ENCODE results near the gene MED25. TPM values are rescaled to one million over a fixed set of nuclear protein-coding genes. Genes with fewer than 3 reads are reported as not detected.
"Not testable (repeated sequence)": the region's sequence is repeated elsewhere in the genome, so short reads cannot be mapped to it uniquely, and the experiment has no call there.

MED25 gene
- total and polyA plus RNA-seq, 4 experiments from 2014 or later = 10.7 to 48.8 (median 32.4) TPM

- Mint-ChIP-seq H3K4me3 (peak overlapping the region in 7 of 8 donors; percentile 25 to 97 (median 96)), H3K9me3 (peaks cover 0 to 5% (median 0%) of the 10 kb centered on the region in 8 donors), H3K4me1 (peaks cover 19 to 56% (median 39%) of the 10 kb centered on the region in 4 donors), H3K27ac (peak overlapping the region; percentile 83 to 100 (median 100)), H3K36me3 (peaks cover 0 to 16% of the 10 kb centered on the region in 2 donors), H3K27me3 (no peaks in the 10 kb centered on the region)
- H3K36me3 ChIP-seq (ENCODE audit: insufficient read depth, low read length) = no peaks in the 10 kb centered on the region
- ChIA-PET CTCF (ENCODE audit: partially characterized antibody) (interaction anchor here (1.2 kb wide), 1 partner anchor 54 kb away, joined by 3 read pairs; the partner anchor contains the start of gene PNKP), POLR2A (ENCODE audit: partially characterized antibody) (interaction anchor here (0.5 to 3.6 kb wide), 14 partner anchors 9 to 942 kb away, joined by 3 to 53 read pairs (median 8); partner anchors contain the start of genes AKT1S1, AP2A1, GYS1 and IL4I1)
- no peak overlapping the region for H3K4me3 ChIP-seq (ENCODE audit: low read length in 2 of 2)
- H3K4me1 ChIP-seq (ENCODE audit: insufficient read depth, low read length) = peaks cover 43% of the 10 kb centered on the region
- no peaks in the 10 kb centered on the region for H3K27me3 ChIP-seq (ENCODE audit: insufficient read depth, low read length)
- peak overlapping the region; percentile 98 for H3K27ac ChIP-seq (ENCODE audit: low read depth, low read length)
- no peaks in the 10 kb centered on the region for H3K9me3 ChIP-seq (ENCODE audit: control insufficient read depth in 1 of 2, low read length in 2 of 2)
- intact Hi-C loops (cut with micrococcal nuclease) = no loop called here
- no peak for DNase-seq
Observed at GRCh38 chr19:49814010-49814409, 4.1 kb upstream of the MED25 start.

GRCh38 chr19:49816590-49816989 is 1.5 kb upstream of the MED25 start:
- peak overlapping the region; percentile 95 for H3K27ac ChIP-seq (ENCODE audit: low read depth, low read length)
- H3K36me3 Mint-ChIP-seq = peaks cover 0 to 24% of the 10 kb centered on the region in 2 donors
- intact Hi-C loops (cut with micrococcal nuclease) = loop anchor here (5.0 kb wide), 1 partner anchor 211 kb away; the partner anchor contains the start of genes VRK3 and ZNF473
- CTCF ChIA-PET (ENCODE audit: partially characterized antibody) = no interaction called here
- H3K27ac Mint-ChIP-seq = peak overlapping the region in 4 of 7 donors; percentile 31 to 100 (median 83)
- H3K27me3 Mint-ChIP-seq = no peaks in the 10 kb centered on the region
- POLR2A ChIA-PET (ENCODE audit: partially characterized antibody) = interaction anchor here (1.3 to 4.3 kb wide), 4 partner anchors 34 to 99 kb away, joined by 4 to 46 read pairs (median 21); partner anchors contain the start of genes AKT1S1, PTOV1 and TBC1D17
- H3K9me3 Mint-ChIP-seq = peaks cover 0 to 5% (median 0%) of the 10 kb centered on the region in 8 donors
- H3K4me1 Mint-ChIP-seq = peaks cover 23 to 65% (median 45%) of the 10 kb centered on the region in 4 donors
- no peak overlapping the region for H3K4me3 Mint-ChIP-seq
- no peak overlapping the region for H3K4me3 ChIP-seq (ENCODE audit: low read length in 2 of 2)
- H3K9me3 ChIP-seq (ENCODE audit: control insufficient read depth in 1 of 2, low read length in 2 of 2) = no peaks in the 10 kb centered on the region
- peaks cover 43% of the 10 kb centered on the region for H3K4me1 ChIP-seq (ENCODE audit: insufficient read depth, low read length)
- peaks cover 6% of the 10 kb centered on the region for H3K36me3 ChIP-seq (ENCODE audit: insufficient read depth, low read length)
- no peaks in the 10 kb centered on the region for H3K27me3 ChIP-seq (ENCODE audit: insufficient read depth, low read length)
- no peak for DNase-seq

GRCh38 chr19:49818649-49819370 is 721 bp downstream of the MED25 start:
- H3K27me3 ChIP-seq (ENCODE audit: insufficient read depth, low read length) = no peaks in the 10 kb centered on the region
- POLR2A ChIA-PET (ENCODE audit: partially characterized antibody) = interaction anchor here (0.7 to 4.3 kb wide), 10 partner anchors 9 to 101 kb away, joined by 3 to 46 read pairs (median 9); partner anchors contain the start of genes AKT1S1, AP2A1, PTOV1 and TBC1D17
- CTCF ChIA-PET (ENCODE audit: partially characterized antibody) = interaction anchor here (0.8 to 1.0 kb wide), 3 partner anchors 28 to 102 kb away, joined by 3 to 4 read pairs (median 3); partner anchors contain the start of gene PTOV1
- H3K9me3 Mint-ChIP-seq = peaks cover 0 to 5% (median 0%) of the 10 kb centered on the region in 8 donors
- peaks cover 15% of the 10 kb centered on the region for H3K36me3 ChIP-seq (ENCODE audit: insufficient read depth, low read length)
- peak overlapping the region; percentile 98 to 100 (median 100) for H3K27ac Mint-ChIP-seq
- peaks cover 5 to 26% of the 10 kb centered on the region in 2 donors for H3K36me3 Mint-ChIP-seq
- H3K27ac ChIP-seq (ENCODE audit: low read depth, low read length) = peak overlapping the region; percentile 95
- H3K4me3 Mint-ChIP-seq = peak overlapping the region; percentile 89 to 99 (median 99)
- intact Hi-C loops (cut with micrococcal nuclease) = loop anchor here (1.0 to 5.0 kb wide), 4 partner anchors 31 to 208 kb away; partner anchors contain the start of genes ATF5, NUP62, PNKP and VRK3
- H3K27me3 Mint-ChIP-seq = no peaks in the 10 kb centered on the region
- no peaks in the 10 kb centered on the region for H3K9me3 ChIP-seq (ENCODE audit: control insufficient read depth in 1 of 2, low read length in 2 of 2)
- peaks cover 18 to 50% (median 35%) of the 10 kb centered on the region in 4 donors for H3K4me1 Mint-ChIP-seq
- DNase-seq = no peak
- peaks cover 29% of the 10 kb centered on the region for H3K4me1 ChIP-seq (ENCODE audit: insufficient read depth, low read length)
- peak overlapping the region; percentile 64 to 88 for H3K4me3 ChIP-seq (ENCODE audit: low read length in 2 of 2)

GRCh38 chr19:49819452-49820115 is 1.5 kb downstream of the MED25 start:
- H3K27me3 Mint-ChIP-seq; H3K27ac ChIP-seq (ENCODE audit: low read depth, low read length); H3K27me3 ChIP-seq (ENCODE audit: insufficient read depth, low read length); H3K9me3 ChIP-seq (ENCODE audit: control insufficient read depth in 1 of 2, low read length in 2 of 2); H3K9me3 Mint-ChIP-seq; DNase-seq: not testable (repeated sequence)
- peaks cover 17 to 42% (median 29%) of the 10 kb centered on the region in 4 donors for H3K4me1 Mint-ChIP-seq
- ChIA-PET CTCF (ENCODE audit: partially characterized antibody) (interaction anchor here (0.6 to 1.0 kb wide), 4 partner anchors 27 to 102 kb away, joined by 3 to 4 read pairs (median 3); partner anchors contain the start of gene PTOV1), POLR2A (ENCODE audit: partially characterized antibody) (interaction anchor here (1.6 to 4.3 kb wide), 4 partner anchors 10 to 71 kb away, joined by 5 to 46 read pairs (median 26); partner anchors contain the start of genes AKT1S1, PTOV1 and TBC1D17)
- Histone ChIP-seq H3K4me3 (ENCODE audit: low read length in 2 of 2) (peak overlapping the region in 1 of 2 donors; percentile 64), H3K4me1 (ENCODE audit: insufficient read depth, low read length) (peaks cover 26% of the 10 kb centered on the region), H3K36me3 (ENCODE audit: insufficient read depth, low read length) (peaks cover 18% of the 10 kb centered on the region)
- H3K4me3 Mint-ChIP-seq = peak overlapping the region; percentile 89 to 99 (median 99)
- intact Hi-C loops (cut with micrococcal nuclease) = loop anchor here (2.0 to 5.0 kb wide), 2 partner anchors 109 to 208 kb away; partner anchors contain the start of genes ATF5, NUP62, VRK3 and ZNF473
- H3K27ac Mint-ChIP-seq = peak overlapping the region in 6 of 7 donors; percentile 84 to 100 (median 99)
- H3K36me3 Mint-ChIP-seq = peaks cover 5 to 30% of the 10 kb centered on the region in 2 donors

GRCh38 chr19:49820125-49820524 is 2.0 kb downstream of the MED25 start:
- peaks cover 18% of the 10 kb centered on the region for H3K36me3 ChIP-seq (ENCODE audit: insufficient read depth, low read length)
- peak overlapping the region in 5 of 8 donors; percentile 49 to 99 (median 53) for H3K4me3 Mint-ChIP-seq
- CTCF ChIA-PET (ENCODE audit: partially characterized antibody) = no interaction called here

GRCh38 chr19:49823472-49823871 is 5.4 kb downstream of the MED25 start:
- Histone ChIP-seq H3K36me3 (ENCODE audit: insufficient read depth, low read length) (peaks cover 18% of the 10 kb centered on the region), H3K27me3 (ENCODE audit: insufficient read depth, low read length) (no peaks in the 10 kb centered on the region), H3K27ac (ENCODE audit: low read depth, low read length) (no peak overlapping the region), H3K4me3 (ENCODE audit: low read length in 2 of 2) (no peak overlapping the region), H3K4me1 (ENCODE audit: insufficient read depth, low read length) (peaks cover 15% of the 10 kb centered on the region), H3K9me3 (ENCODE audit: control insufficient read depth in 1 of 2, low read length in 2 of 2) (no peaks in the 10 kb centered on the region)
- intact Hi-C loops (cut with micrococcal nuclease) = no loop called here
- Mint-ChIP-seq H3K27ac (peak overlapping the region in 1 of 7 donors; percentile 58), H3K36me3 (peaks cover 8 to 32% of the 10 kb centered on the region in 2 donors), H3K4me3 (no peak overlapping the region), H3K9me3 (no peaks in the 10 kb centered on the region), H3K27me3 (no peaks in the 10 kb centered on the region), H3K4me1 (peaks cover 14 to 42% (median 20%) of the 10 kb centered on the region in 4 donors)
- POLR2A ChIA-PET (ENCODE audit: partially characterized antibody) = interaction anchor here (1.2 kb wide), 1 partner anchor 27 kb away, joined by 3 read pairs; the partner anchor contains the start of gene PTOV1
- no peak for DNase-seq
- CTCF ChIA-PET (ENCODE audit: partially characterized antibody) = no interaction called here

More at GRCh38 chr19:49820125-49820524, 2.0 kb downstream of the MED25 start:
- Histone ChIP-seq H3K9me3 (ENCODE audit: control insufficient read depth in 1 of 2, low read length in 2 of 2) (no peaks in the 10 kb centered on the region), H3K4me3 (ENCODE audit: low read length in 2 of 2) (no peak overlapping the region), H3K27ac (ENCODE audit: low read depth, low read length) (no peak overlapping the region), H3K27me3 (ENCODE audit: insufficient read depth, low read length) (no peaks in the 10 kb centered on the region), H3K4me1 (ENCODE audit: insufficient read depth, low read length) (peaks cover 26% of the 10 kb centered on the region)
- Mint-ChIP-seq H3K9me3 (peaks cover 0 to 5% (median 0%) of the 10 kb centered on the region in 8 donors), H3K27me3 (no peaks in the 10 kb centered on the region), H3K4me1 (peaks cover 17 to 39% (median 27%) of the 10 kb centered on the region in 4 donors), H3K36me3 (peaks cover 5 to 30% of the 10 kb centered on the region in 2 donors), H3K27ac (peak overlapping the region in 3 of 7 donors; percentile 46 to 98 (median 72))
- intact Hi-C loops (cut with micrococcal nuclease) = no loop called here
- POLR2A ChIA-PET (ENCODE audit: partially characterized antibody) = interaction anchor here (3.4 to 4.3 kb wide), 2 partner anchors 31 to 56 kb away, joined by 36 to 46 read pairs; partner anchors contain the start of genes AKT1S1, PTOV1 and TBC1D17
- DNase-seq = no peak

Measured in CD4-positive, alpha-beta memory T cell (primary cell).